Liver (tissue), 3 donors: ENCODE data around the gene INSC.

Source experiments
- ATF3 ChIP-seq: IDR thresholded peaks from 2 replicates; pipeline ENCODE4 v1.6.1; 2016; ENCODE audit warnings: antibody characterized with exemption
- HNF4G ChIP-seq: IDR thresholded peaks from 2 replicates; pipeline ENCODE4 v1.6.1; 2016; ENCODE audit warnings: antibody characterized with exemption
- JUND ChIP-seq, 2 donors: IDR thresholded peaks; 2 replicates each; pipeline ENCODE4 v1.6.1; 2016; ENCODE audit warnings: antibody characterized with exemption in 2 of 2
- RAD21 ChIP-seq, 2 donors: IDR thresholded peaks; 2 replicates each; pipeline ENCODE4 v1.6.1; 2016; ENCODE audit warnings: antibody characterized with exemption in 2 of 2, mild to moderate bottlenecking in 2 of 2
- SP1 ChIP-seq: IDR thresholded peaks from 2 replicates; pipeline ENCODE4 v1.6.1; 2018; ENCODE audit warnings: antibody characterized with exemption, mild to moderate bottlenecking
- TAF1 ChIP-seq: conservative IDR thresholded peaks from 2 replicates; pipeline ENCODE4 v1.6.1; 2016; ENCODE audit warnings: antibody characterized with exemption, mild to moderate bottlenecking
- TF ChIP-seq, protein P1 (sequence below): fragments of 150-350 bp; IDR thresholded peaks from 2 replicates; pipeline ENCODE4 v1.5.1; 2017; ENCODE audit warnings: improper control_type of control experiment, low read depth, low read length; ENCODE audit not compliant: missing input control
- TF ChIP-seq, protein P2 (sequence below): IDR thresholded peaks from 2 replicates; pipeline ENCODE4 v1.6.1; 2016; ENCODE audit warnings: antibody characterized with exemption, mild to moderate bottlenecking
- TF ChIP-seq, protein P3 (sequence below): IDR thresholded peaks from 2 replicates; pipeline ENCODE4 v1.6.1; 2016; ENCODE audit warnings: antibody characterized with exemption
- donor health status: healthy.
- donor health status: healthy.

GRCh38 chr11:15171956-15172355 lies 57.2 kb downstream of the INSC start:
- TF ChIP-seq, protein P1, sequence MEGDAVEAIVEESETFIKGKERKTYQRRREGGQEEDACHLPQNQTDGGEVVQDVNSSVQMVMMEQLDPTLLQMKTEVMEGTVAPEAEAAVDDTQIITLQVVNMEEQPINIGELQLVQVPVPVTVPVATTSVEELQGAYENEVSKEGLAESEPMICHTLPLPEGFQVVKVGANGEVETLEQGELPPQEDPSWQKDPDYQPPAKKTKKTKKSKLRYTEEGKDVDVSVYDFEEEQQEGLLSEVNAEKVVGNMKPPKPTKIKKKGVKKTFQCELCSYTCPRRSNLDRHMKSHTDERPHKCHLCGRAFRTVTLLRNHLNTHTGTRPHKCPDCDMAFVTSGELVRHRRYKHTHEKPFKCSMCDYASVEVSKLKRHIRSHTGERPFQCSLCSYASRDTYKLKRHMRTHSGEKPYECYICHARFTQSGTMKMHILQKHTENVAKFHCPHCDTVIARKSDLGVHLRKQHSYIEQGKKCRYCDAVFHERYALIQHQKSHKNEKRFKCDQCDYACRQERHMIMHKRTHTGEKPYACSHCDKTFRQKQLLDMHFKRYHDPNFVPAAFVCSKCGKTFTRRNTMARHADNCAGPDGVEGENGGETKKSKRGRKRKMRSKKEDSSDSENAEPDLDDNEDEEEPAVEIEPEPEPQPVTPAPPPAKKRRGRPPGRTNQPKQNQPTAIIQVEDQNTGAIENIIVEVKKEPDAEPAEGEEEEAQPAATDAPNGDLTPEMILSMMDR = no peak
- TF ChIP-seq RAD21 (IDR thresholded peaks at IDR 0.05) = no peak
- TF ChIP-seq, protein P2, sequence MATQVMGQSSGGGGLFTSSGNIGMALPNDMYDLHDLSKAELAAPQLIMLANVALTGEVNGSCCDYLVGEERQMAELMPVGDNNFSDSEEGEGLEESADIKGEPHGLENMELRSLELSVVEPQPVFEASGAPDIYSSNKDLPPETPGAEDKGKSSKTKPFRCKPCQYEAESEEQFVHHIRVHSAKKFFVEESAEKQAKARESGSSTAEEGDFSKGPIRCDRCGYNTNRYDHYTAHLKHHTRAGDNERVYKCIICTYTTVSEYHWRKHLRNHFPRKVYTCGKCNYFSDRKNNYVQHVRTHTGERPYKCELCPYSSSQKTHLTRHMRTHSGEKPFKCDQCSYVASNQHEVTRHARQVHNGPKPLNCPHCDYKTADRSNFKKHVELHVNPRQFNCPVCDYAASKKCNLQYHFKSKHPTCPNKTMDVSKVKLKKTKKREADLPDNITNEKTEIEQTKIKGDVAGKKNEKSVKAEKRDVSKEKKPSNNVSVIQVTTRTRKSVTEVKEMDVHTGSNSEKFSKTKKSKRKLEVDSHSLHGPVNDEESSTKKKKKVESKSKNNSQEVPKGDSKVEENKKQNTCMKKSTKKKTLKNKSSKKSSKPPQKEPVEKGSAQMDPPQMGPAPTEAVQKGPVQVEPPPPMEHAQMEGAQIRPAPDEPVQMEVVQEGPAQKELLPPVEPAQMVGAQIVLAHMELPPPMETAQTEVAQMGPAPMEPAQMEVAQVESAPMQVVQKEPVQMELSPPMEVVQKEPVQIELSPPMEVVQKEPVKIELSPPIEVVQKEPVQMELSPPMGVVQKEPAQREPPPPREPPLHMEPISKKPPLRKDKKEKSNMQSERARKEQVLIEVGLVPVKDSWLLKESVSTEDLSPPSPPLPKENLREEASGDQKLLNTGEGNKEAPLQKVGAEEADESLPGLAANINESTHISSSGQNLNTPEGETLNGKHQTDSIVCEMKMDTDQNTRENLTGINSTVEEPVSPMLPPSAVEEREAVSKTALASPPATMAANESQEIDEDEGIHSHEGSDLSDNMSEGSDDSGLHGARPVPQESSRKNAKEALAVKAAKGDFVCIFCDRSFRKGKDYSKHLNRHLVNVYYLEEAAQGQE = no peak
- TF ChIP-seq, protein P3, sequence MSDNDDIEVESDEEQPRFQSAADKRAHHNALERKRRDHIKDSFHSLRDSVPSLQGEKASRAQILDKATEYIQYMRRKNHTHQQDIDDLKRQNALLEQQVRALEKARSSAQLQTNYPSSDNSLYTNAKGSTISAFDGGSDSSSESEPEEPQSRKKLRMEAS = no peak
- no peak for TF ChIP-seq SP1
- no peak for TF ChIP-seq HNF4G
- TF ChIP-seq JUND (IDR thresholded peaks at IDR 0.05) = no peak
- TF ChIP-seq TAF1 = no peak
- TF ChIP-seq ATF3 = no peak
